ENCODE data around the gene DIP2C.

Gene DIP2C

DNA sequence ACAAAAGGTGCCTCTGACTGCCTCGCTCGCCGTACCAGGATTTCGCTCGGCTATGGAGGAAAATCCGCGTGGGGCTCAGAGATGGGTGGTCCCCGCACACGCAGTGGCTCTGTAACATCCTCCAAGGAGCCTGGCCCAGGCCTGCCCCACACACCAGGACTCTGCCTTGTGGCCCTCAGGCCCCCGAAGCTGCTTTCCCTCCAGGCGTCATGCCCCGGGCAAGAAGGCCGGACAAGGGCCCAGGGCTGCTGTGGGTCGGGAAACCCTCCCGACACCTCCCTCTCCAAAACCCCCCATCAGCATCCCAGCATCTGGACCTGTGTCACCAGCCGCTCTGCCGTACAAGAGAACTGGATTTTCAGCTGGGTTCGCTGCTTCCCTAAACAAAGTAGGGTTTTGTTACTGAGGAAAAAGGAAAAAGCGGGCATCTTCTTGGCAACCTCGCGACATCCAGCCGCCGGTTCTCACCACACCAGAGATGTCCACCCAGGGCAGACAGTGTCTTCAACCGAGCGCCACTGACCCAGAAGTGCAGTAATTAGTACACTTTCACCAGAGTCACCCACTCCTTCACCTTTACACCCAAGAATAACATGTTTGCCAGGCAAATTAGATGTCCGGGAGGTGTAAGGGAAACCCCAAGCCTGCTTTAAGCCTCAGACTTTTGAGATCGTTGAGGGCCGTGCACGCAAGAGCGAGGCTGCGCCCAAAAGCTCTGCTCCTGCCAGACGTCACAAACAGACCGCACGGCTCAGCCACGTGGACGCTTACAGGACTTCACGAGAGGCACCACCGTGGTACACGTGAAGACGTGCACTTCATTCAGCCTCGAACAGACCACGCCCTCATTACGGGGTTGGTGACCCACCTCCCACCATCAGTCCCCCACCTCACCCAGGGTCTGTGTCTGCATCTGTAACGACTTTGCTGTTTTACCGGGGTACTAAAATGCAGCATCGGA, 62.2 kb downstream of the DIP2C start:
- no peak for DNase-seq (ENCODE audit: low read depth in 2 of 2)

- DNase-seq (ENCODE audit: low read depth in 2 of 2) = no peak
Measured at GRCh38 chr10:625751-626711, 63.4 kb downstream of the DIP2C start.

- DNase-seq (ENCODE audit: low read depth in 2 of 2) = no peak
Measured at GRCh38 chr10:625333-625696, 64.2 kb downstream of the DIP2C start.

GRCh38 chr10:624605-625332, 64.7 kb downstream of the DIP2C start:
- no peak for DNase-seq (ENCODE audit: low read depth in 2 of 2)

DNA sequence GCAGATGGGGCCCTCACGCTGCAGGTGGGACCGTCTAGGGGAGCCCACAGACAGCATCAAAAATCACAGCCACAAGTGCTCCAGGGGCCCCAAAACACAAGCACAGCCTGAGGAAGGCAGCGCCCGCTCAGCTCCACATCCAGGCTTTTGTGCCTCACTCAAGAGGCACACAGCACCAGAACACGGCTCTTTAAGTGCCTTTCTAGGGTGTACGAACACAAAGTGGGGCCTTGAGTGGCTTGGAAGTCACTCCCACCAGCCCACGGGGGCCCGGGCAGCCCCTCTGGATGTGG, 65.2 kb downstream of the DIP2C start:
- no peak for DNase-seq (ENCODE audit: low read depth in 2 of 2)

- no peak for DNase-seq (ENCODE audit: low read depth in 2 of 2)
Measured at GRCh38 chr10:623477-624311, 65.8 kb downstream of the DIP2C start.

DNA sequence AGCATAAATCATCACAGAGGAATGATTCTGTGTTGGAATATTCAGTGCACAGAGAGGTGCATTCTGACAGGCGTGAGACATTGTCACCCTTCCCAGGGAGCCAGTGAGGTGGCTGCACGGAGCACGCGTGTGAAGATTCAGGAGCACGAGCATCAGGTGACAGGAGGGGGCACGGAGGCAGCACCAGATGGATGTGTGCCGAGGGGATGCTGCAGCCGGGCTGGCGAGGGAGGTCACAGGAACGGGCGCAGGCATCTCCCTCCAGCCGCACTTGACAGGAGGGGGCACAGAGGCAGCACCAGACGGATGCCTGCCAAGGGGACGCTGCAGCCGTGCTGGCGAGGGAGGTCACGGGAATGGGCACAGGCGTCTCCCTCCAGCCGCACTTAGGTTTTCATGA, 66.5 kb downstream of the DIP2C start:
- no peak for DNase-seq (ENCODE audit: low read depth in 2 of 2)

GRCh38 chr10:621981-622740, 67.3 kb downstream of the DIP2C start:
- no peak for DNase-seq (ENCODE audit: low read depth in 2 of 2)

- no peak for DNase-seq (ENCODE audit: low read depth in 2 of 2)
Measured at GRCh38 chr10:621513-621912, 68.0 kb downstream of the DIP2C start.

GRCh38 chr10:620971-621370, 68.5 kb downstream of the DIP2C start:
- no peak for DNase-seq (ENCODE audit: low read depth in 2 of 2)

DNA sequence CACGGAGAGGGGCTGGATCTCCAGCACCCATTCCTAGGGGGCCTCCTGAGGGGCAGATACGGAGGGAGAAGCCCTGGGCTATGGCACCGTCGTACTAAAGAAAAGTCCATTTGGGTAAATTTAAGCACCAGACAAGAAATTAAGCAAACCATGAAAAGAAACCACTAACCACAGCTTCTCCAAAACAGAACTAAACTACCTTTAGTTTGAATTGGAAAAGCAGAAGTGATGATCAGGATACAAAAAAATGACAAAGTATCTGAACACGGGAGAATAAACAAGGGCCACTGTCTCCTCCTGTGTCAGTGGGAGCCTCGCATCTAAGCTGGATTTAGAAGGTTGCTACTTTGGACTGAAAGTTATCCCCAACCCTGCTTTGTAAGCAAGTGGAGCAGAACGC, 69.1 kb downstream of the DIP2C start:
- no peak for DNase-seq (ENCODE audit: low read depth in 2 of 2)

DNA sequence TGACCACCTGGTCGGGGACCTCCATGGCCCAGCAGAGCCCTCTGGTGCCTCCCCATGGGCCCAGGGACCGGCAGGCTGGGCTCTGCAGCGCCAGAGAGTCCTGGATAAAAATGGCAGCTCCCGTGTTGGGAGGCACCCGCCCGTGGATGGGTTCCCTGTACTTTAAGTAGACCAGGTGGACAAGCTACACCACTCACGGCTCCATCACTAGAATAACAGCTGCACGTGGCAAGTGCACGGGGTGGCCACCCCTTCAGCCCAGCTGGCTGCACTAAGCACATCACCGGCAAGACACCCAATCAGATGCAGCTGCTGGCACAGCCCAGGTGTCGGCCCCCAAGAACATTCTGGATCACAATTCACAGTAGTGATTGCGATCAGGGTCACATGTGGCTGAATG, 69.8 kb downstream of the DIP2C start:
- DNase-seq (ENCODE audit: low read depth in 2 of 2) = no peak

DNA sequence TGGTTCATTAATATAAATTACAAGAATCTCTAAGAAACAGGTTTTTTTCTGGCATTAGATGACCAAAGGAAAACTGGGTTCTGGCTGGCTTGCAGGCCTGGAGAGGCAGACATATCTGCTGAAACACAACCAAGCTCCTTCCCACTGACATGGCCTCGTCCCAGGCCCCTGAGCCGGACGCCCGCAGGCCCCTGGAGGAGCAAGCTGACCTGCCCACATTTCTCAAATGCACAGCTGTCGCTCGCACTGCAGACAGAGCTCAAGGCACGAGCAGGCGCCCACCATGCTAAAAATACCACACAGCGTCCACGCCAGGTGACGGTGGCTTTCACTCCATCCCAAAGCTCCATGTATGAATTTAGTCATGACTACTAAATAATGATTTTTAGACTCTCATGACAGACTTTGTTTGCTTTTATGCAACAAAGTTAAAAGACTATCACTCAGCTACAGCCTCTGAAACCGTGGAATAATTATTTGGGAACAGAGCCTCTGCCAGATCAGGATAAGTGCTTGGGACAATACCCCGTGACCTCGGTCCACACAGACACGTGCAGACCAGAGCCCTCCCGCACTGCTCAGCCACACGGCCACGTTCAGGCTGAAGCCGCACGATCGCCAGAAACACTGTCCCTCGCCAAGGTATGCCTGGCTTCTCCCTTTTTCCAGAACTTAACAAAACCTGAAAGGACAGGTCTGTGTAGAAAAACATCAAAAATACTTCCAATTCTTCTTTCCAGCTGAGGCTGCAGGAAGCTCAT, 71.1 kb downstream of the DIP2C start:
- DNase-seq (ENCODE audit: low read depth in 2 of 2) = no peak

GRCh38 chr10:617471-617870, 72.0 kb downstream of the DIP2C start:
- DNase-seq (ENCODE audit: low read depth in 2 of 2) = no peak

- no peak for DNase-seq (ENCODE audit: low read depth in 2 of 2)
Measured at GRCh38 chr10:615583-616152, 73.8 kb downstream of the DIP2C start.

DNA sequence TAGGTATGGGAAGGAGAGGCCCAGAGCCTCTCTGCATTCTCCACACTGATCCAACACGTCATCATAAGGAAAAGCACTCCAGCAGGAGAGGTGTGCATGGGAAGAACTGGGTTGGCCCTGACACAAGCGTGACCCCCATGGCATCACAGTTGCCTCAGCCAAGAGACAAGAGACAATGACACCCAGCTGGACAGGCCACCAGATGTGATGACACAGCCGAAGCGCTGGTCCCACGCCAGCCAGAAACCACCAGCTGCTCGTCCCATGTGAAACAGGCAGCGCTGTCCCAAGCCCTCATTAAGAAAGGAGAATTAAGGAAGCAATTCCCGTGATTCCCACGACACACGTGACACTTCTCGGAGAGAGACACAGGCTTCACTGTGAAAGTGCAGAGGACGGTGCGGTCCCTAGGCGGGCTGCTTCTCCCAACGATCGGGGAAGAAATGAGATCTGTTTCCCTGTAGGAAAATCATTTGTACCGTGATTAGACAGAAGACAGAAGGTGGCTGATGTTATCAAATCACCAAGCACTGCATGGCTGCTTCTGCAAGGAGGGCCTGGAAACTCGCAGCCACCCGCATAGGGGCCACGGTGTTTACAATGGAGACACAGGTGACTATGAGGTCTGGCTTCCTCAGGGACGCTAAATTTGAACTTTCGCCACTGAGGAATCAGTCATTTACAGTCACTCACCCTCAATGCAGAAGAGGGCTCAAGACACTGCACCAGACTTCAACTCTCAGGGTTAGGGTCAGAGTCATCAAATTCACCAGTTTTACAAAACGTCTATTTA, 74.5 kb downstream of the DIP2C start:
- no peak for DNase-seq (ENCODE audit: low read depth in 2 of 2)

GRCh38 chr10:614139-614711, 75.2 kb downstream of the DIP2C start:
- DNase-seq (ENCODE audit: low read depth in 2 of 2) = no peak
